Esophagus muscularis mucosa (tissue), 4 donors: ENCODE measurements around the gene GYG1. TPM values are rescaled to one million over a fixed set of nuclear protein-coding genes. Genes with fewer than 3 reads are reported as not detected.
A peak's percentile ranks its signal among the peaks of the same experiment; 100 is the strongest.

Source experiments
- DNase-seq: peaks from one replicate; pipeline ENCODE4 v3.0.0-alpha.2; 2017; ENCODE audit errors: extremely low spot score
- H3K27ac ChIP-seq, 4 donors: fragments of 200-600 bp; sonication (generic); replicated peaks in 1 of 4; 1 replicate in 3 of 4; 2 replicates in 1 of 4; pipeline ENCODE4 v1.5.1; 2016 to 2019; ENCODE audit warnings: mild to moderate bottlenecking in 1 of 4
- H3K27me3 ChIP-seq, 4 donors: fragments of 200-600 bp; sonication (generic); one replicate each; pipeline versions ENCODE4 v1.5.1 to v1.6.0; 2016 to 2019
- H3K36me3 ChIP-seq, 4 donors: fragments of 200-600 bp; sonication (generic); one replicate each; pipeline ENCODE4 v1.5.1; 2016 to 2019
- H3K4me1 ChIP-seq, 4 donors: fragments of 200-600 bp; sonication (generic); one replicate each; pipeline ENCODE4 v1.5.1; 2016 to 2019
- H3K4me3 ChIP-seq, 4 donors: fragments of 200-600 bp; sonication (generic); 1 replicate in 2 of 4; 2 replicates in 2 of 4; pipeline ENCODE4 v1.5.1; 2016 to 2019; ENCODE audit warnings: mild to moderate bottlenecking in 4 of 4, moderate library complexity in 1 of 4
- H3K9me3 ChIP-seq, 4 donors: fragments of 200-600 bp; sonication (generic); 1 replicate in 3 of 4; 2 replicates in 1 of 4; pipeline ENCODE4 v1.5.1; 2016 to 2019
- EP300 ChIP-seq: sonication (generic); formaldehyde crosslinking; IDR thresholded peaks from one replicate; pipeline ENCODE4 v1.6.1; 2017; ENCODE audit warnings: antibody characterized with exemption
- POLR2A ChIP-seq: fragments of 450-650 bp; IDR thresholded peaks from one replicate; pipeline ENCODE4 v1.6.1; 2017; ENCODE audit warnings: antibody characterized with exemption, moderate library complexity, mild to moderate bottlenecking, low read depth
- POLR2AphosphoS5 ChIP-seq, 2 donors: sonication (generic); formaldehyde crosslinking; IDR thresholded peaks; one replicate each; pipeline ENCODE4 v1.6.1; 2017; ENCODE audit warnings: antibody characterized with exemption in 2 of 2
- WGBS: methylation state at CpG from one replicate; pipeline ENCODE4 v1.1.5; 2018; 5-methylcytosine and 5-hydroxymethylcytosine counted together
- intact Hi-C: fragments of 100-400 bp; cut with DNase I; formaldehyde crosslinking; loops from one replicate; pipeline ENCODE4 v1.15.1; 2023
- total RNA-seq, 4 donors: library from RNA; depleted of rRNA; stranded (reverse); fragments of >200 nt; gene quantifications; one replicate each; pipeline versions ENCODE4 v1.1.0 to v1.2.1, GENCODE V29; 2016
- TF ChIP-seq, protein P1 (sequence below), 3 experiments: fragments of 200-600 bp in 2 of 3; fragments of 450-650 bp in 1 of 3; sonication (generic) in 2 of 3; IDR thresholded peaks; one replicate each; pipeline ENCODE4 v1.5.1; 2017 to 2019; ENCODE audit warnings: antibody characterized with exemption in 3 of 3, mild to moderate bottlenecking in 2 of 3, moderate library complexity in 1 of 3

Gene GYG1
- total RNA-seq, 4 donors from 2014 or later = 101 to 177 (median 141) TPM

GRCh38 chr3:148957586-148957985 lies 33.8 kb upstream of the GYG1 start:
- peak overlapping the region; percentile 85 to 93 (median 88) for H3K27ac ChIP-seq
- intact Hi-C loops = loop anchor here (5.0 to 10.0 kb wide), 3 partner anchors 57 to 520 kb away; no protein-coding TSS in a partner anchor
- H3K9me3 ChIP-seq = no peaks in the 10 kb centered on the region
- 79% methylated on average over 2 of the region's 2 CpGs for WGBS
- TF ChIP-seq POLR2AphosphoS5 (IDR thresholded peaks at IDR 0.05) = no peak
- TF ChIP-seq, protein P1, sequence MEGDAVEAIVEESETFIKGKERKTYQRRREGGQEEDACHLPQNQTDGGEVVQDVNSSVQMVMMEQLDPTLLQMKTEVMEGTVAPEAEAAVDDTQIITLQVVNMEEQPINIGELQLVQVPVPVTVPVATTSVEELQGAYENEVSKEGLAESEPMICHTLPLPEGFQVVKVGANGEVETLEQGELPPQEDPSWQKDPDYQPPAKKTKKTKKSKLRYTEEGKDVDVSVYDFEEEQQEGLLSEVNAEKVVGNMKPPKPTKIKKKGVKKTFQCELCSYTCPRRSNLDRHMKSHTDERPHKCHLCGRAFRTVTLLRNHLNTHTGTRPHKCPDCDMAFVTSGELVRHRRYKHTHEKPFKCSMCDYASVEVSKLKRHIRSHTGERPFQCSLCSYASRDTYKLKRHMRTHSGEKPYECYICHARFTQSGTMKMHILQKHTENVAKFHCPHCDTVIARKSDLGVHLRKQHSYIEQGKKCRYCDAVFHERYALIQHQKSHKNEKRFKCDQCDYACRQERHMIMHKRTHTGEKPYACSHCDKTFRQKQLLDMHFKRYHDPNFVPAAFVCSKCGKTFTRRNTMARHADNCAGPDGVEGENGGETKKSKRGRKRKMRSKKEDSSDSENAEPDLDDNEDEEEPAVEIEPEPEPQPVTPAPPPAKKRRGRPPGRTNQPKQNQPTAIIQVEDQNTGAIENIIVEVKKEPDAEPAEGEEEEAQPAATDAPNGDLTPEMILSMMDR (IDR thresholded peaks at IDR 0.05) = peak in 2 of 3 experiments; percentile 14 to 19
- no peak for TF ChIP-seq POLR2A
- H3K4me1 ChIP-seq = peaks cover 0 to 26% (median 20%) of the 10 kb centered on the region in 4 donors
- H3K4me3 ChIP-seq = no peak overlapping the region
- H3K27me3 ChIP-seq = no peaks in the 10 kb centered on the region
- no peaks in the 10 kb centered on the region for H3K36me3 ChIP-seq
- DNase-seq = no peak

- Histone ChIP-seq H3K27me3 (no peaks in the 10 kb centered on the region), H3K4me3 (no peak overlapping the region), H3K36me3 (no peaks in the 10 kb centered on the region), H3K27ac (no peak overlapping the region), H3K9me3 (no peaks in the 10 kb centered on the region), H3K4me1 (peaks cover 0 to 26% (median 20%) of the 10 kb centered on the region in 4 donors)
- intact Hi-C loops = loop anchor here (5.0 to 10.0 kb wide), 3 partner anchors 56 to 519 kb away; no protein-coding TSS in a partner anchor
- no peak for DNase-seq
- 64% methylated on average over 1 of the region's 1 CpG for WGBS
- TF ChIP-seq POLR2A (no peak), POLR2AphosphoS5 (IDR thresholded peaks at IDR 0.05) (no peak), EP300 (no peak)
- TF ChIP-seq, protein P1 (IDR thresholded peaks at IDR 0.05) = no peak
These were observed 32.6 kb upstream of the GYG1 start for GRCh38 chr3:148958696-148959095.

DNA sequence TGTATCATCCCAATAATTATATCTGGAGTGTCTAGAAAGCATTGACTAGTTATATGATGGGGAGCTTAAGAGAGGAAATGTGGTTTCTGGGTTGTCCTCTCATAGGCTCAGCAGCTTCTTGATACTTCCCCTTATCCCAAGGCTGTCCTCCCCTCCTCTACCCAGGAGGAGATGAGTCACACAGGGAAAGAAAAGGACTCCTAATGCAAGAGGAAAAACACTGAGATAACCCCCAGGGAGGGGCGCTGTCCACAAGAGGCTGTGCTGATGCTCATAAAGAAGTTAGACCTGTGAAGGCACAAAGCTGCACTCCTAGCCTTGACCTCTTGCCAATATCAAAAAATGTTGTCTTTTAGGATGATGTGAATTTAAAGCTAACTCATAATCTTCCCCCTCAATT lies 28.8 kb upstream of the GYG1 start:
- H3K4me1 ChIP-seq = peaks cover 0 to 6% (median 0%) of the 10 kb centered on the region in 4 donors
- no peak overlapping the region for H3K4me3 ChIP-seq
- no peaks in the 10 kb centered on the region for H3K36me3 ChIP-seq
- no peak overlapping the region for H3K27ac ChIP-seq
- no peak for DNase-seq
- no peaks in the 10 kb centered on the region for H3K27me3 ChIP-seq
- H3K9me3 ChIP-seq = no peaks in the 10 kb centered on the region
- TF ChIP-seq POLR2A = no peak
- TF ChIP-seq EP300 = no peak
- no peak for TF ChIP-seq POLR2AphosphoS5 (IDR thresholded peaks at IDR 0.05)
- TF ChIP-seq, protein P1 (IDR thresholded peaks at IDR 0.05) = no peak
- intact Hi-C loops = no loop called here
- WGBS = 55% methylated on average over 1 of the region's 1 CpG

- no peak for TF ChIP-seq EP300
- TF ChIP-seq, protein P1 (IDR thresholded peaks at IDR 0.05) = no peak
- TF ChIP-seq POLR2AphosphoS5 (IDR thresholded peaks at IDR 0.05) = no peak
- intact Hi-C loops = no loop called here
- H3K9me3 ChIP-seq = no peaks in the 10 kb centered on the region
- DNase-seq = no peak
- no peaks in the 10 kb centered on the region for H3K36me3 ChIP-seq
- H3K27me3 ChIP-seq = no peaks in the 10 kb centered on the region
- WGBS = 100% methylated on average over 3 of the region's 3 CpGs
- H3K4me3 ChIP-seq = no peak overlapping the region
- no peaks in the 10 kb centered on the region for H3K4me1 ChIP-seq
- no peak overlapping the region for H3K27ac ChIP-seq
These were observed 26.5 kb upstream of the GYG1 start for GRCh38 chr3:148964809-148965208.

DNA sequence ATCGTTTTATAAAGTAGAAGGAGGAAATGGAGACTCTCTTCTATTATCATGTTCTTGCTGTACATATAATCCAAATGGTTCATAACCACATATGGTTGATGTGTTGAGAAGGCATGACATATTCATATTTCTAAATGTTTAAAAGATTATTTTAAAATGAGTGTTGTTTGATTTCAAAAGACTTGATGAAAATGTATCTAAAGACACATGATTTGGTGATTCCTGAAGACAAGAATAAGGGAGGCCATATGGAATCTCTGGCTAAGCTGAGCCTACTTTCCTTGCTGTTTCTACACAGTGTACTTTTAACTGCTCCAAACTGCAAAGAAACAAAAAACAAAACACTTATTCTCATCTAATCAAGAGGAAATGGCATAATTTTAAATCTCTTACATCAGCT lies 23.0 kb upstream of the GYG1 start:
- H3K9me3 ChIP-seq = no peaks in the 10 kb centered on the region
- no peak overlapping the region for H3K27ac ChIP-seq
- H3K27me3 ChIP-seq = no peaks in the 10 kb centered on the region
- no peak overlapping the region for H3K4me3 ChIP-seq
- peaks cover 0 to 18% (median 14%) of the 10 kb centered on the region in 4 donors for H3K4me1 ChIP-seq
- intact Hi-C loops = no loop called here
- no peak for DNase-seq
- WGBS = 33% methylated on average over 1 of the region's 1 CpG
- TF ChIP-seq POLR2A (no peak), EP300 (no peak), POLR2AphosphoS5 (IDR thresholded peaks at IDR 0.05) (no peak)
- TF ChIP-seq, protein P1 (IDR thresholded peaks at IDR 0.05) = no peak
- H3K36me3 ChIP-seq = no peaks in the 10 kb centered on the region
